GM18520 (cell line): ENCODE data around the gene SMIM26.
"Not testable (repeated sequence)": the region's sequence is repeated elsewhere in the genome, so short reads cannot be mapped to it uniquely, and the experiment has no call there.

Source experiments
- ATAC-seq: cut with Tn5 transposase; IDR thresholded peaks from one replicate; pipeline ENCODE4 v1.9.1; 2021; ENCODE audit not compliant: unreplicated experiment

Gene SMIM26

DNA sequence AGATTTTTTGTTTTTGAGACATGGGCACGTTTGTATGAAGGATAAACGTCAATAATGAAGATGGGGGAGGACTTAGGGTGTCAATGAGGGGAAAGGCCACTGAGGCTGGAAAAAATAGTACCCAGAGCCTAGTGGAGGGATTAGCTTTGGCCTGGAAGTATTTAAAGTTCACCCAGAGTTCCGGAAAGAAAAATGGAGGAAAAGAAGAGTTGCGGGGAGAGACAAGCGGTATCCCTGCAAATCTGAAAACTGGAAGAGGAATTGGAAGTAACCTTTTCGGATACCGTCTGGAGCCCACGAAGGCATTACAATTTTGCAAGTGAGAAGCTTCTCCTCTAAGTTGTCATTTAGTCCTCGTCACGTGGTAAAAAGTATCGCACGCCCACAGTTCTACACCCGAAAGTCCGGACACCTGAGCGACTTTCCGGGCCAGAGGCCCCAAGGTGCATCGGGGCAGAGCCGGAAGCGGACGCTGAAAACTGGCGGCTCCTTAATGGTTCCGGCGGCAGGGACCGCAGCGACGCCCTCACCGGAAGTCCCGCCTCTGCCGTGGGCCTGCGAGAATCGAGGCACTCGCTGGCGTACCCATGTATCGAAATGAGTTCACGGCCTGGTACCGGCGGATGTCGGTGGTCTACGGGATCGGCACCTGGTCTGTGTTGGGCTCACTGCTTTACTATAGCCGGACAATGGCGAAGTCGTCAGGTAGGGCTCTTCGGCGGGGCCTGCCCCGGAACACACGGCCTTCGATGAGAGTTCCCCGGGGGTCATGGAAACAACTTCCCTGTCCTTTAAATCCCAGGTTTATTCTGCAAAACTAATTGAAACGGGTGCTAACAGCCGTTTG, at the start of gene SMIM26:
Gene SMIM26 (plus strand): TSS at position 541 of the 847 bp plus-strand sequence. CDS start 47 bp downstream, at position 588.
- ATAC-seq, result peak; percentile 99

GRCh38 chr20:18522066-18522465, 45.2 kb upstream of the SMIM26 start:
- not testable (repeated sequence) for ATAC-seq

GRCh38 chr20:18523066-18523465, 44.2 kb upstream of the SMIM26 start:
- no peak for ATAC-seq

DNA sequence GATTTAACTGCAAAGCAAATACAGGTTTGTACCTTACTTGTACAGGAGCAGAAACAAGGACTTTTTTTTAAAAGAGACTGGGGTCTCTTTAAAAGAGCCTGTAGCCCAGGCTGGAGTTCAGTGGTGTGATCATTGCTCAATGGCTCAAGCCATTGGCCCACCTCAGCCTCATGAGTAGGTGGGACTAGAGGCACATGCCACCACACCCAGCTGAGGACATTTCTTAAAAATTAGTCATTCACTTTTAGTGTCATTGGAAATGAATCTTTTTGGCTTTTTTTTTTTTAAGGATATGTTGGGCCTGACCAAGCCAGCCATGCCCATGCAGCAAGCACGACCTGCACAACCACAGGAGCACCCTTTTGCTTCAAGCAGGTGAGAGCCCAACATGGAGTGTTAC, 42.6 kb upstream of the SMIM26 start:
- no peak for ATAC-seq

DNA sequence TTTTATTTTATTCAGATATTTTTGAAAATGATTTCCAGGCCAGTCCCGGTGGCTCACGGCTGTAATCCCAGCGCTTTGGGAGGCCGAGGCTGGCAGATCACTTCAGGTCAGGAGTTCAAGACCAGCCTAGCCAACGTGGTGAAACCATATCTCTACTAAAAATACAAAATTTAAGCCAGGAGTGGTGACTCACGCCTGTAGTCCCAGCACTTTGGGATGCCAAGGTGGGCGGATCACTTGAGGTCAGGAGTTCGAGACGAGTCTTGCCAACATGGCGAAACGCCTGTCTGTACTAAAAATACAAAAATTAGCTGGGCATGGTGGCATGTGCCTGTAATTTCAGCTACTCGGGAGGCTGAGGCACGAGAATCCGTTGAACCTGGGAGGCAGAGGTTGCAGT, 40.5 kb upstream of the SMIM26 start:
- not testable (repeated sequence) for ATAC-seq

DNA sequence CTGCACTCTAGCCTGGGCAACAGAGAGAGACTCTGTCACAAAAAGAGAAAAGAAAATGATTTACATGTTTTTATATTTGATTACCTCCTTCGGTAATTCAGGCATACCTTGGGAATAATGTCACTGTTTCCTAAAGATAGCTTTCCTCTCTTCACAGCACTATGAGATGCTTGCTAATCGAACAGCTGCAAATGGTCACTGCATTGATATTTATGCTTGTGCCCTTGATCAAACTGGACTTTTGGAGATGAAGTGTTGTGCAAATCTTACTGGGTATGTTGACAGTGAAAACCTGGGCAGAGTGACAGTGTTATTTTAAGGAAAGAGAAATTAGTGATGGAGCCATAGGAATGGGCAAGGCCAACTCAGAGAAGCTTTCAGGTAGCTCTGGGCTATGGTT, 39.9 kb upstream of the SMIM26 start:
- ATAC-seq, result no peak

GRCh38 chr20:18527836-18528235, 39.4 kb upstream of the SMIM26 start:
- ATAC-seq, result no peak

DNA sequence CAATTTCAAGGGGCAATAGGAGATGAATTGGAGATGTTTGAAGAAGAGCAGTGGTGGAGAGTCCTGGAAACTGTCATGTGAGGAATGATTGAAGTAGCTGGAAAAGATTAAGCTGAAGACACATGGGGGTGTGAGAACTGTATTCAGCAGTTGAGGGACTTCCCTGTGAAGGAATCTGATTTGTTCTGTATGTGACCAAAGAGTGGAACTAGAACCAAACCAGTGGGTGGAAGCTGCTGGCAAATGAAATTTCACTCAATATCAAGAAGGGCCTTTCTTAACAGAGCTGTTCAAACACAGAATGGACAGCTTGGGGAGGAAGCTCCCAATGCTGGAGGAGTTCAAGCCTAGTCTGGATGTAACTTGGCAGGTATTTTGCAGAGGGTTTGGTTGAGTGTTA, 38.2 kb upstream of the SMIM26 start:
- ATAC-seq, result no peak

GRCh38 chr20:18532626-18533025, 34.6 kb upstream of the SMIM26 start:
- no peak for ATAC-seq

GRCh38 chr20:18533491-18533890, 33.7 kb upstream of the SMIM26 start:
- ATAC-seq, result no peak

DNA sequence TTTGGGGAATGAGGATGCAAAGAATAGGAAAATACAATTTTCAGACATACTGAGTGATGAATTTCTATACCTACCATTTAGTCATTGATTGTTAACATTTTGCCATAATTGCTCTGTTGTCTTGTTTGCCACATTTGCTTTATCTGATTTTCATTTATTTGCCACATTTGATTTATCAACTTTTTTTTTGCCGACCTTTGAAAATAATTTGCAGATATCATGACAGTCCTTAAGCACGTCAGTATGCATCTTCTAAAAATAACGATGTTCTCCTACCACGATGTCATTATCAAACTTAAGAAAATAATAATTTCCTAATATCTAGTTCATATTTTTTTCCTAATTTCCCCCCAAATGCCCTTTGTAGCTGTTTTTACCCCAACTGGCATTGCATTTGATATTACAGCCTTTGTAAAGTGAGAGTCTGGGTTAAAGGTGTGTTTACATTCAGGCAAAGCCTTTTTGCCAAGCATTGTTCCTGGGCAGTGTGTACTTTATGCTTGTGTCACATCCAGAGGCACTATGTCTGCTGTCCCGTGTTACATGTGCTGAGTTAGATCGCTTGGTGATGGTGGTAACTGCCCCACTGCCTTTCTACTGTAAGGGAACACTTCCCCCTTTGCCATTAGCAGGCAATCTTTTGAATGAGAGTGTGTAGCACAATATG, 33.1 kb upstream of the SMIM26 start:
- ATAC-seq, result no peak

DNA sequence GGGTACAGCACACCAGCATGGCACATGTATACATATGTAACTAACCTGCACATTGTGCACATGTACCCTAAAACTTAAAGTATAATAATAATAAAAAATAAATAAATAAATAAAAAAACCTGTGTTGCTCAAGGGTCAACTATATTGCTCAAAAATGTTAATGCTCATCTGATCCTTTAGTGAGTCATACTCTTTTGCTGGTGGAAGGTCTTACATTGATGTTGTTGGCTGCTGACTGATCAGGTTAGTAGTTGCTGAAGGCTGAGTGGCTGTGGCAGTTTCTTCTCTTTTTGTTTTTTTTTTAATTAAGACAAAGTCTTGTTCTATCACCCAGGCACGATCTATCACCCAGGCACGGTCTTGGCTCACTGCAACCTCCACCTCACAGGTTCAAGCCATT, 29.6 kb upstream of the SMIM26 start:
- ATAC-seq, result no peak

DNA sequence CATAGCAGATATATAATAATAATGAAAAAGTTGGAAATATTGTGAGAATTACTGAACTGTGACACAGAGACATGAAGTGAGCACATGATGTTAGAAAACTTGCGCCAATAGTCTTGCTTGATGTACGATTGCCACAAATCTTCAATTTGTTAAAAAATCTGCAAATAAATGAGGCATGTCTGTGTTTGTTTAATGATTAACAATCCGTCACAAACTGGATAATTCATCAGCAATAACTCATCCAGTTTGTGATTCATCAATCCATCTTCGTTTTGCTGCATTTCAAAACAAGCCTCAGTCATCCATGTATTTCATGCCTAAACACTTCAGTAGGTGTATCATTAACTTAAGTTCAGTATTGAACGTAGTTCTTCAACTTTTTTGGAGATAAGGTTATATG, 25.5 kb upstream of the SMIM26 start:
- ATAC-seq, result no peak

DNA sequence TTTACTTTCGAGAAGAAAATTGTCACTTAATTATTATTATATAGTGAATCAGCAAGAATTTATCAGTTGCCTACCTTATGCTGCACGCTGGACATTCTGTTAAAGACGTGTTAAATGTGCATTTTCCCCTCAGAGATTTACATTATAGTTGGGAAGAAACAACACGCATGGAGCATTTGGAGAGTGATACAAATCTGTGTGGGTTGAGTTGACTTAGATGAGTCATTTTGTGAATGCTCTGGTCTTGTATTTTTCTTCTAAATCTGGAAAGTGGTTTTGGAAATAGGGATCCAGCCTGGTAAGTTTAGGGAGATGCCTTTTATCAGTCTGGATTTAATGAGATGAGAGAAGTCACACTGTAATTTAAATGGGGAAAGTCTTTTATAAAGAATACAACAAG, 24.0 kb upstream of the SMIM26 start:
- ATAC-seq, result no peak

- ATAC-seq, result no peak
Observed at GRCh38 chr20:18543932-18544331, 23.3 kb upstream of the SMIM26 start.

GRCh38 chr20:18545566-18545965, 21.7 kb upstream of the SMIM26 start:
- no peak for ATAC-seq

GRCh38 chr20:18548465-18548864, 18.8 kb upstream of the SMIM26 start:
- no peak for ATAC-seq

GRCh38 chr20:18553746-18554145, 13.5 kb upstream of the SMIM26 start:
- ATAC-seq, result no peak

GRCh38 chr20:18567739-18568091, 483 bp downstream of the SMIM26 start:
- no peak for ATAC-seq

- ATAC-seq, result no peak
Observed at GRCh38 chr20:18571009-18571408, 3.8 kb downstream of the SMIM26 start.

DNA sequence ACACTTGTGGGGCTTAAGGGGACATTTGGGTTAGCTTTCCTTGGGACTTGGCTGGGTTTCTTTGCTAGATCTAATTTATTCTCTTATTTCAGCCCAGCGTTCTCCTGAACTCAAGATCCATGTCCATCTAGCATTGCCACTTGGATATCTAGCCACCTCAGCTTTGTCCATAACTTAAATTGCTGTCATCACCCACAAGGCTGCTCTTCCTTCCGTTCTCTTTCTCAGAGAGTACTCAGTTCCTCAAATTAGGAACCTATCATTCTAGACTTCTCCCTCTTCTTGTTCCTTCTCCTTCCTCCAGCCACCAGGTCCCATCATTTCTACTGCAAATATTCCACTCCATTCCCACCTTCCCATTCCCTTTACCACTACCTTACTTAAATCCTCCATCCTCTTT, 4.3 kb downstream of the SMIM26 start:
- ATAC-seq, result no peak

GRCh38 chr20:18577942-18578341, 10.7 kb downstream of the SMIM26 start:
- ATAC-seq, result no peak

GRCh38 chr20:18578581-18578980, 11.3 kb downstream of the SMIM26 start:
- no peak for ATAC-seq
